T-helper 2 cell treated with Interferon-gamma antibody and Interleukin-4, amounts not matched to agents 100 ng/mL and 5 ng/mL, for 36 hours (primary cell): ENCODE data around the gene PUS1. TPM values are rescaled to one million over a fixed set of nuclear protein-coding genes. Genes with fewer than 3 reads are reported as not detected.

Experiments used
- intact Hi-C: fragments of 100-400 bp; cut with micrococcal nuclease; formaldehyde crosslinking; loops from one replicate; pipeline ENCODE4 v1.15.1; 2023
- total RNA-seq: library from RNA; stranded (reverse); gene quantifications from 2 replicates; pipeline ENCODE4 v1.2.3, GENCODE V29; 2022

PUS1 gene
- total RNA-seq, 1 donor from 2014 or later: 69.5 TPM

DNA sequence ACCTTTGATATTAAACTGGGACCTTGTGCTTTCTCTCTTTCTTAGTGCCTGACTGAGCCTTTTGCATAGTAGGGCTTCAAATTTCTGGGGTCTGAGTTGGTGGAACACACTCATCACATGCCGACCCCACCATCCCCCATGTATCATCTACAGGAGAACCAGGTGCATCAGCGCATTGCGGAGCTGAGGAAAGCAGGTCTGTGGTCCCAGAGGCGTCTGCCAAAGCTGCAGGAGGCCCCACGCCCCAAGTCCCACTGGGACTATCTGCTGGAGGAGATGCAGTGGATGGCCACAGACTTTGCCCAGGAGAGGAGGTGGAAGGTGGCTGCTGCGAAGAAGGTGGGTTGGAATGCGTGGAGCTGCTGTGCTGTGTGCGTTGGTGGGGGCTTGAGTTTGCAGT, 58.5 kb downstream of the PUS1 start:
- intact Hi-C loops: no loop called here

DNA sequence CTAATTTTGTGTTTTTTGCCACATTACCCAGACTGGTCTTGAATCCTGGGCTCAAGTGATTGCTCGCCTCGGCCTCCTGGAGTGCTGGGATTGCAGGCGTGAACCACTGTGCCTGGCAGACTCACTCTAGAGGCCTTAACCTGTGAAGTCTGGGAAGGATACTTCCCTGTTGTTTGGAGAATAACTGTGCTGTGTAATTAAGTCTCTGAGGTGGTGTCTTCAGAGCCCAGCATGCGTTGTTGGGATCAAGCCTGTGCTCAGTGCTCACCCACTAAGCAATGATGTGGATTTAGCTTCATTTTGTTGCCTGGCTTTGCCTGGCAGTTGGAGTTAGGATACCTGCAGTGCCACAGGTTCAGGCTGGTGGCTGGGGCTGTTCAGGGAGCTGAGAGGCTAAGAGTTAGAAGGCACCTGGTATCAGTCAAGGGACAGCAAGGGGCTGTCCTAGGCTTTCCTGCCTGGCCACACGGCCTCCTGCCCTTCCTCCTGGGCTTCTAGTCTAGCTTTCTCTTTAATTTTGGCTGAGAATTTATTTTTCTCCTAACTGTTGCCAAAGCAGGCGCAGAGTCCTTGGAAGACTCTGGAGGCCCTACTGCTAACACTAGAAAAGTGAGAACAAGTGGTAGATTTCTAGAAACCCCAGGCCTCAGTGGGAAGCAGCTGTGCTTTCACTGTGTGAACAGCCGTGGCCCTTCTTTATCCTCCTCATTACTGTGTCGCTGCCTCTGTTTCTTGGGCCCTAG, 59.1 kb downstream of the PUS1 start:
- intact Hi-C loops: no loop called here

DNA sequence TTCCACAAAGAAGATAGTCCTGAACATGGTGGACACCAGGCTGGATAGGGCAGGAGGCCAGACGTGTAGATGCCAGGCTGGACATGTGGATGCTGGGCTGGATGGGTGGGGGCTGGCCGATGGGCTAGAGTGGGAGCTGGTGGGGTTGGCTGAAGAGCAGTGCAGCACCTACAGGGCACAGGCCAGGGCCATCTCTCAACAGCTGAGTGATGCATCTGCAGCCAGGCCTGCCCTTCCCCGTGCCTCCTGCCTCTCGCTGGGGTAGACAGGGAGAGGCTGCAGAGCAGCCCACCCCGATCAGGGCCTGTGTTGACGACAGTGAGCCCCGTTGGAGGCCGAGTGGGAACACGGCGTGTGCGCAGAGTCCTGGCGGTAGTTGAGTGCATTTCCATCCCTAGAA, 59.9 kb downstream of the PUS1 start:
- intact Hi-C loops: no loop called here

DNA sequence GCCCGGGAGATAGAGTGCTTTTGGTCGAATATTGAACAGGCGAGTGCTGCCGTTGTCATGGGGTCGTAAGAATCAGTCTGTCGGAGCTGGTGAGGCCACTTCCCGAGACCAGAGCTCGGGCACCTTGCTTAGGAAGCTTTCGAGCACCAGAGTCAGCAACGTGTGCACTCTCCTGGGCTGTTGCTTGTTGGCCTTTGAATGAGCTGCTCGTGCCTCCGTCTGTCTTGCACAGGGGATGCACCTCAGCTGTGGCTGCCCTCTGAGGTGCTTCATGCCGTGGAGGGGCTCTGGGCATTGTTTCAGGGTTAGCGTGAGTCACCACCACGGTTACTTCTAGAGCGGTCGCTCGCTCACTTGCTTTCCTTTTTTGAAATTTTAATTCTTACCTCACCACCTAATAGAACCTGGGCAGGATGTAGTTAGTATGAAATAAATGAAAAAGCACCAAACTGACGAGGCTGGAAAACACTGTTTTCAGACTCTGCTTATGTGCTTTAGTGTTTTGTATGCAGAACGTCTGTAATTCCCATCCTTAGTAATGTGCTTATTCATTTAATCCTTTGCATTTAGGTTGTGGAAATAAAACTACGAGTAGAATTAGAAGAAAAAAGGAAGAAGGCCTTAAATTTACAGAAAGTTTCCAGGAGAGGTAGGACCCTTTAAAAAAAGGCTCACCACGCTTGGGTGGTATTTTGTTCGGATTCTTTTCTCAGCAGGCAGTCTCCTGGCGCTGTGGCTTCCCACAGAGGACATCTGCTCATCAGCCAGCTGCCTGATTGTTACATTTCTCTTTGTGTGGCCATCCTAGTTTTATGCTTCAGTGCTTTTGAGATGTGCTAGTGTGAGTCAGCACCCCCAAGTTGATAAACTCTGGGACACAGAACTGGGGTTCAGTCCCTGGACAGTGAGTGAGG, 61.2 kb downstream of the PUS1 start:
- intact Hi-C loops: no loop called here

DNA sequence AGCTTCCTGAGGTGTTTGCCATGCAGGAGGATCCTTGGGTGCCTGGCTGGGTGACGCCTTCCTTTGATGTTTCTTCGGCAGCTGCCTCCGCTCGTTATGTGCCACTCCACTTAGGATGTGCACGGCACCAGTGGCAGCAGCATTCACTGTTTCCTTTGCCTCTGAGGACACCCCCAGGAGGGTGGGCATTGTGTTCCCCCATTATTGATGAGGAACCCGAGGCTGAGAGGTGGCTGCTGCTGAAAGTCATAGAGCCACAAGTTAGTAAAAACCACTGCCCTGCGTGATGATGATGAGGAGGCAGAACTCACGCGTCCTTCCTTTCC, 61.9 kb downstream of the PUS1 start:
- intact Hi-C loops: no loop called here

DNA sequence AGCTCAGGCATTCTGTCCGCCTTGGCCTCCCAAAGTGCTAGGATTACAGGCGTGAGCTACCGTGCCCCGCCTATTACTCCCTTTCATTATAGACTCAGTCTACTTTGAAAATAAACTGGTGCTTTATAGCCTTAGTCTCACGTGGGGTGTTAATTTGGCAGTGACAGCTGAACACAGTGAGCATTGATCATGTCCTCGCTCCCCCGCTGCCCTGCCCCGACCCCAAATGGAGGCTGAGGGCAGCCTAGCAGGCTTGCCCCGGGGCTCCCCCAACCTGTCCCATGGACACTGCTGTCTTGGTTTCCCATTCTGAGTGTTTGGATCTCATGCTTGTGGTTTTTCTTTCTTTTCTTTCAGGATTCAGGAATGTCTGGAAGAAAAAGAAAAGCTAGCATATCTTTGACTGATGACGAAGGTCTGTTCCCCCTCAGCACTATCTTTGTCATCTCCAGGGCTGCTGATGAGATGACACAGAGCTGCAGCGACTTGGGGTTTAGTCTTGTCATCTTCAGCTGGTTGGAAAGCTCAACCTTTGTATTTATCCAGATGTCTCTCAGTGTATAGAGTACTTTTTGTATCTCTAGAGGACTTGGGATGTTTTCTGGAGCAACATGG, 62.8 kb downstream of the PUS1 start:
- intact Hi-C loops: no loop called here

DNA sequence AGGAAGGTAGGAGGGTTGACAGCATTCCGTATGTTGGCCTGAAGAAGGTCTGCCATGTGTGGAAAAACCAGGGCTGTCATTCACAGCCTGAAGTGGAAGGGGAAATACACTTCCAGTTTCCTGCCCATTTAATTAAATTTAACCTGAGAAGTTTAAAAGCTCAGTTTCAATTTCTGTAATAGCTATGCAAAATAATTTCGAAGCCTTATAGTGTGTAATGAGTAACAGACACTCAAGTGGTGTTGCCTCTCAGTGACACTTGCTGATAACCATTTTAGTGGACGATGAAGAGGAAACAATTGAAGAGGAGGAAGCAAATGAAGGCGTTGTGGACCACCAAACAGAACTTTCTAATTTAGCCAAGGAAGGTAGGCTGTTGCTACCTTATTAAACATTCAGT, 65.5 kb downstream of the PUS1 start:
- intact Hi-C loops: no loop called here

Other genes with a start within 250 kb of the PUS1 start
- gene SFSWAP, start 218.2 kb upstream of the PUS1 start, total RNA-seq: 58.1 and 59.2 TPM in 2 replicates
- gene MMP17, start 100.9 kb upstream of the PUS1 start, total RNA-seq: 0.23 TPM in 1 of 2 replicates, not detected in the other
- 21.3 and 24.1 TPM in 2 replicates for gene ULK1, start 34.7 kb upstream of the PUS1 start, total RNA-seq
- gene EP400, start 20.7 kb downstream of the PUS1 start, total RNA-seq: 56.4 and 58.6 TPM in 2 replicates
- gene DDX51, start 215.0 kb downstream of the PUS1 start, total RNA-seq: 35.0 and 35.2 TPM in 2 replicates
- 32.5 and 33.5 TPM in 2 replicates for gene NOC4L, start 215.2 kb downstream of the PUS1 start, total RNA-seq